Choroid plexus epithelial cell (primary cell): ENCODE measurements around the gene TMEM266.

Experiments used
- DNase-seq: peaks from one replicate; pipeline ENCODE4 v3.0.0-alpha.2; 2010; ENCODE audit warnings: low read depth
- H3K4me3 ChIP-seq: 2 replicates; pipeline ENCODE4 v1.5.1; 2011; ENCODE audit warnings: low read depth, mild to moderate bottlenecking, control low read depth, low read length, moderate library complexity
- CTCF ChIP-seq: conservative IDR thresholded peaks from 2 replicates; pipeline ENCODE4 v1.5.1; 2011; ENCODE audit warnings: low read depth, mild to moderate bottlenecking, control low read depth, inconsistent platforms, low read length, moderate library complexity

The TMEM266 gene

DNA sequence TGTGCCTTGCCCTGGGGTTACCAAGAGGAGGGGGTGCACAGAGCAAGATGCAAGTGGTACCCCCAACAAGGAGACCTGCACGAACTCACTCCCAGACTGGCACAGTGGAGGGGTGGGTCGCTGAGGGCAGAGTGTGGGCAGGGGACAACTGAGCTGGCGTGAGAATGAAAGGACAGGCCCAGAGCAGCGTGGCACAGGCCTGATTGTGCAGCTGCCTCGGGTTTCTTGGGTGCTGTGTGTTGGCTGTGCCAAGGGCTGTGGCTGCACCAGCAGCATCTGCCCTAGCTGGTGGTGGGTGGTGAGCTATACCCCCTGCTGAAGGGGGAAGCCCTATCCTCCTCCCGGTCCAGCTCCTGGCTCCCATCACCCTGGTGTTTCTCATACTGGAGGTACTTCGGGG is 92.4 kb downstream of the TMEM266 start:
- no peak for TF ChIP-seq CTCF
- H3K4me3 ChIP-seq = no peak overlapping the region
- no peak for DNase-seq

- no peak for DNase-seq
- no peak for TF ChIP-seq CTCF
Measured at GRCh38 chr15:76153241-76154197, 93.7 kb downstream of the TMEM266 start.

GRCh38 chr15:76155731-76156130 is 95.9 kb downstream of the TMEM266 start:
- H3K4me3 ChIP-seq = no peak overlapping the region
- no peak for DNase-seq
- no peak for TF ChIP-seq CTCF

More at GRCh38 chr15:76153241-76154197, 93.7 kb downstream of the TMEM266 start:
- no peak overlapping the region for H3K4me3 ChIP-seq

GRCh38 chr15:76158226-76158625 is 98.4 kb downstream of the TMEM266 start:
- no peak for DNase-seq
- H3K4me3 ChIP-seq = no peak overlapping the region
- no peak for TF ChIP-seq CTCF

- DNase-seq = no peak
- no peak overlapping the region for H3K4me3 ChIP-seq
- TF ChIP-seq CTCF = no peak
Measured at GRCh38 chr15:76158815-76159214, 99.0 kb downstream of the TMEM266 start.

- H3K4me3 ChIP-seq = no peak overlapping the region
- DNase-seq = no peak
- no peak for TF ChIP-seq CTCF
Measured at GRCh38 chr15:76159282-76159681, 99.5 kb downstream of the TMEM266 start.
